GM18858 (cell line): ENCODE data around the gene IGF2R.
"Not testable (repeated sequence)": the region's sequence is repeated elsewhere in the genome, so short reads cannot be mapped to it uniquely, and the experiment has no call there.

ENCODE experiments used
- ATAC-seq: cut with Tn5 transposase; IDR thresholded peaks from one replicate; pipeline ENCODE4 v1.9.1; 2021; ENCODE audit not compliant: unreplicated experiment

The IGF2R gene

DNA sequence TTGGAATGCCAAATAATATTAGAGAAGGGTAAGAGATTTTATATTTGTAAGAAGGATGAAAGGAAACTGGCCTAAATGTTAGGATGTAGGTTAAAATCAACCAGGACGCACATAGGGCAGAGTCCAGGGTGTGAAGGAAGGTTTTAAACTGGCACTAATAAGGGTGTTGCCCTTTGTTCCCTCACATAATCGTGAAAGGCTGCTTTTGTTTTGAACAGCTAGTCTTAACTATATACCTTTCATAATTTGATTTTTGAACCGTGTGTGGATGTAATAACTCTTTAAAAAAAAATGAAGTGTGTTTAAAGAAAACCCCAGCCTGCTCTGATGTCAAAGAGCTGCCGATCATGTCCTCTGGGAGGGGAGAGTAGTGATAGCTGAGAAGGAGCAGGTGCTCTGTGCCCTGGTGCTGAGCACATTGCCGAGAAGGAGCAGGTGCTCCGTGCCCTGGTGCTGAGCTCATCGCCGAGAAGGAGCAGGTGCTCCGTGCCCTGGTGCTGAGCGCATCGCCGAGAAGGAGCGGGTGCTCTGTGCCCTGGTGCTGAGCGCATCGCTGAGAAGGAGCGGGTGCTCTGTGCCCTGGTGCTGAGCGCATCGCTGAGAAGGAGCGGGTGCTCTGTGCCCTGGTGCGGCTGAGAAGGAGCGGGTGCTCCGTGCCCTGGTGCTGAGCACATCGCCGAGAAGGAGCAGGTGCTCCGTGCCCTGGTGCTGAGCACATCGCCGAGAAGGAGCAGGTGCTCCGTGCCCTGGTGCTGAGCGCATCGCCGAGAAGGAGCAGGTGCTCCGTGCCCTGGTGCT, 121.8 kb downstream of the IGF2R start:
- not testable (repeated sequence) for ATAC-seq

DNA sequence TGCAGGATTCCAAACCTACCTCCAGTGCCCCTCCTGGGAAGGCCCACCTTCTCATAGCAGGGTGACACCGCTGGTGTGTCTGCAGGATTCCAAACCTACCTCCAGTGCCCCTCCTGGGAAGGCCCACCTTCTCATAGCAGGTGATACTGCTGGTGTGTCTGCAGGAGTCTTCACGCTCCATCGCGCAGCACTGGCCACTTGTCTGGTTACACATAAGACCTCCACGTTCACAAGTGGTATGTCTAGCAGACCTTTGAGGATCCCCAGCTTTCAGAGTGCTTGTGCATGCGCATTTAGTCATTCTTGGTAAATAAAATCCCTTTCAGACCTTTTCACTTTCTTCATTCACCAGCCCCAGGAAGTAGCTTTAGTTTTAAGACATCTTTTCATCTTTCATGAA, 123.3 kb downstream of the IGF2R start:
- ATAC-seq: not testable (repeated sequence)

DNA sequence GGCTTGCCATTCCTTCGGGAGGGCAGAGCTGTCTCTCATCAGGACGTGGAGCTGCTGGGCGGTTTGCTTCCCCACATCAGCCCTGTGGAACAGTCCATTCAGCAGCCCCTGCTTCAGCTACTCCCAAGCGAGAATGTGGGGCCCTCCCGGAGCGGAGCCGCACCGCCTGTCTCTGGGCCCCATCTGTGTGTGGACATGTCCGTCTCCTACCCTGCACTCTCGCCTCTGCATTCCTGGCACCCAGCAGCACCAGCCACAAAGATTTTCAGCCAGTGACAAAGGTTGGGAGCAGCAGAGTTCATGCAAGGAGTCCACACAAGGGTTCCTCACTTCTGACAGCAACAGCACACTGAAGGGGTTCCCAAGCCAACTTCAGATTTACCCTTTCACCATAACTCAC, 123.7 kb downstream of the IGF2R start:
- ATAC-seq: no peak

DNA sequence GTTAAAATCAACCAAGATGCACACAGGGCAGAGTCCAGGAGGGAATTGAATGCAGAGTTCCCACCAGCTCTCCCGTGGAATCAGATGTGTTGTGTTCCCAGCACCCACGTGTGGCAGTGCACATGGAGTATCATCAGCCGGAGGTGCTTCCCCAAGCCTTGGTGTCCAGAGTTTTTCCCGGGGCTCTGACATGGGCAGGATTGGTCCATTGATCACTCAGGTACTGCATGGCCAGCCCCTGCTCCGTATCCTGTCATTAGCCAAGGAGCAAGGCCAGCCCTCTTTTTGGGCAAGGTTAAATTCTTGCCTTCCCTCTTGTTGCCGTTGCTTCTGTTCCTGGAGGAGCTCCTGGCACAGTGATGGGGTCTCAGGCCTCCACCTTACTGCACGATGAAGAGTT, 124.2 kb downstream of the IGF2R start:
- ATAC-seq: no peak

DNA sequence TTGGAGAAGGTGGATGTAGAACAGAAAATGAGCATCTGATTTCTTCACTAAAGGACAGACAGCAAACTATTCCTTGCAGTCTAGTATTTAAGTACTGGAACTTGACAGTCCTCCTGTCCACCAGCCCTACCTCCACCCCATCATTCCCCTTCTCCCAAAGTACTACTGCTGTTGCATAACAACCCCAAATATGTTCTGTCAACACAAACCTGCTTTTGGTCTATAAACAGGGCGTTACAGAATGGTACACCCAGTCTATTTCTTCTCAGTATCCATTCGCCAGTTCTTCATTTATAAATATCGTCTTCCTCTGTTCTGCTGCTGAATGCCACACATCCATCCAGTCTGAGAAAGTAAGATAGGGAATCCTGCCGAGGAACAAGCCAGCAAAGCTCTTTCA, 125.1 kb downstream of the IGF2R start:
- no peak for ATAC-seq

DNA sequence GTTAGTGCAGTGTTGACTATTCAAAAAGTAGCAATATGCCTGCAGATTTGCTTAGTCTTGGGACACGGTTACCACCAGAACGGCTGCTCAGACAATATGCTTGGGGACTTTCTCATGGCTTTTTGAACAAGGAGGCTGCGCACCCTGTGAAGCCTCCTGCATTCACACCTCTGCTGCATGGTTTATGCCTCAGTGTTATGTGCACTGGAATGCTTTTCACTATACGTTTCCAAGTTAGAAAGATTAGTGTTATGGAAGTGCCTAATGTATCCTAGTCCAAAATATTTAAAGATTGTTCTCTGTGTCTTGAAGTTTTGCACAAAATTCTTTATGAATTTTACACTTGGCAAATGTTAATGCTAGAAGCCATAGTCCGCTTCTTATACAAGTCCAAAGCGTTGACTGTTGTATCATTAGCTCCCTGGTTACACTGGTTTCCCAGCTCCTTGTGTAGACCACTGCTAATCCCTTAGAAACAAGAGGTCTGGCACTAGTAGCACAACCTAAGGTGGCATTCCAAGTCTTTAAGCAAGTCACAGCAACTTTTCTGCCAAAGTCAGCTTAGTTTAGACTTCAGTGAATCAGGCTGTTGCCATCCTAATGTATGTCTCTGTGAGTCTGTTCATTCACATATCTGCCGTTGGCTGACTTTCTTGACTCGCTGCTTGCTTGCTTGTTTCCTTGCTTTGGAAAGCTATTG, 126.4 kb downstream of the IGF2R start:
- ATAC-seq: no peak

DNA sequence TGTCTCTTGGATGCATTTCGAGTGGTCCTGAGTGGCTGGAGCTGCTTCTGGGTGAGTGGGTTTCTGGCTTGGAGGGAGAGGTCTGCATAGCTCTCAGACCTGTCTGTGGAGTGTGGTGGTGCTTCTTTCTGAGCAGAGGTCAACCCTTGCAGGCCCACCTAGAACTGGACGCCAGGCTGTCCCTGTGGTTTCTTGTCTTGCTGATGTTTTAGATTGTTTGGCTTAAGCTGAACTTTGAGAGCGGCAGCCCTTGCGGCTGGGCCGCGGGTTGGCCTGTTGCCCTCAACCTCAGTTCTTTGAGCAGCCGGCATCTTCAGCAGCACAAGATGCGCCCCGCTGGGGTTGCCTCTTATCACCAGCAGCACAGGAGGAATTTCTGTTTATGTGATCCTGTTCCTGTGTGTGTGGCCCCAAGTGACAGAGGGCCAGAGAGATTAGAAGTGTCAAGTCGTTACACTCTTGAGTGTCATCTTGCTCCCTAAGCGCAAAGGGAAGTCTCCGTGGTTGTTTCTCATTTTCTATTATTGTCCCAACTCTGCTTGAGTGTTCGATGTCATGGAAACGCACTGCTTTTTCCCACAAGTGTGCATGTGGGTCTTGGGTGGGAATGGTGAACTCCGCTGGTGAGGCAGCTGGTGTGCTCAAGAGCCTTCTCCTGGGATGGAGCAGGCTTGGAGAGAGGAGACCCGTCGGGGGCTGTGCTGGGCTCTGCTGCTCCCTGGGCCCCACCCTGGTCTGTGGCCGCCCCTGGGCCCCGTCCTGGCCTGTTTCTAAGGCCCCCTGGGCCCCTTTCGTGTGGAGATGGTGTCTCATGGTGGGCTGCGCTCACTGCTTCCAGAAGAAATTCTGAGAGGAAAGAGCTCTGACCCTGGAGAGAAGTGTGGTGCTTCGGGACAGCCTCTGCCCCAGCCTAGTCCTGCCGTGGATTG, 132.7 kb downstream of the IGF2R start:
- no peak for ATAC-seq

DNA sequence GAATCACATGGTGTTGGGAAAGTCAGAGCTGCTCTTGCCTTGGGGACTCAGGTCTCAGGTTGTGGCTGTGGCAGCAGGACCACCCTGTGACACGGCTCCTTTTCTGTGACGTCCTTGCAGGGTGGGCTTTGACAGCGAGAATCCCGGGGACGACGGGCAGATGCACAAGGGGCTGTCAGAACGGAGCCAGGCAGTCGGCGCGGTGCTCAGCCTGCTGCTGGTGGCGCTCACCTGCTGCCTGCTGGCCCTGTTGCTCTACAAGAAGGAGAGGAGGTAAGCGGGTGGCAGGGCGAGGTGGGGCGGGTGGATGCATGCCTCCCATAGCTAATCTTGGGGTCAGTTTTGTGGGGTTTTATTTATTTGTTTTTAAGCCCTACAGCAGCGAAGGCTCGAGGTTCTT, 133.5 kb downstream of the IGF2R start:
- no peak for ATAC-seq

DNA sequence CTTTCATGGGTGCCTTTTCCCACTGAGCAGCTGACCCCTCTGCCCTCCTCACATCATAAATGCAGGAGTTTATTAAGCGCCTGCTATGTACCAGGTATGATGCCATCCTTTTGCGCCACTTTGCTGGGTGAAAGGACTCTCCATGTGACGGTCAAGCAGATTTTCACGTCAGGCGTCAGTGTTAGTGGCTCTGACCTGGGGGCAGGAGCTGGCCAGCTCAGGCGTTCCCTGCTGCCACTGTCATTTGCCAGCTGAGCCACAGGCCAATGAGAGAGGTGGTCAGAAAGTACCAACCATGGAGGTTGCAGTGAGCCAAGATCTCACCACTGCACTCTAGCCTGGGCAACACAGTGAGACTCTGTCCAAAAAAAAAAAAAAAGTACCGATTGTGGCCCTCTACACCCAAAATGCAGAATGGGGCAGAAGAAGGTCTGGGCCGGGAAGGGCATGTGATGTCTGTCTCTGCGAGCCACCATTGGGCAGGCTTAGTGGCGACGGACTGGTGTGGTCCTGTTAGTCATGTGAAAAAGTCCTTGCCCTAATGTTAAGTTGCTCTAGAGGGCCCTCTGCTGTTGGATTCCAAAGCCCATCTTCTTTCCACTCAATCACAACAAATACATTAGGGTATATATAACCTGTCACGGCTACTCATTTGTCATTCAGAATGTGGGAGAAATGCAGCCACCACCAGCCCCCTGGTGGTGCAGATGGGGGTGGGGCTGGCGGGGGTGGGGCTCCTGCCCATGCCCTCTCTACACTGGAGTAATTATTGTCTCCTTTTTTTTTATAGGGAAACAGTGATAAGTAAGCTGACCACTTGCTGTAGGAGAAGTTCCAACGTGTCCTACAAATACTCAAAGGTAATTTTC, 134.3 kb downstream of the IGF2R start:
- no peak for ATAC-seq

DNA sequence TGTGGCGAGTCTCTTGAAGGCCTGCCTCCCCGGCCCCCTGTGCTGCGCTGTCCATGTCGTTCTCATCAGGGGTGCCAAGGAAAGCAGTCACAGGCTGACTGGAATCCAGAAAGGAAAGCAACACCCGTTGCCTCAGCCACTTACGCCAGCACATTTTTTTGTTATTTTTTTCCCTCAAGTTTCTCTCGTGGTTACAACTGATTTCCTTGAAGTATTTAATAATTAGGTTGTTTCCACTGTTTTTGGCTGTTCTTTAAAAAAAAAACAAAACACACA, 134.9 kb downstream of the IGF2R start:
- ATAC-seq: no peak

DNA sequence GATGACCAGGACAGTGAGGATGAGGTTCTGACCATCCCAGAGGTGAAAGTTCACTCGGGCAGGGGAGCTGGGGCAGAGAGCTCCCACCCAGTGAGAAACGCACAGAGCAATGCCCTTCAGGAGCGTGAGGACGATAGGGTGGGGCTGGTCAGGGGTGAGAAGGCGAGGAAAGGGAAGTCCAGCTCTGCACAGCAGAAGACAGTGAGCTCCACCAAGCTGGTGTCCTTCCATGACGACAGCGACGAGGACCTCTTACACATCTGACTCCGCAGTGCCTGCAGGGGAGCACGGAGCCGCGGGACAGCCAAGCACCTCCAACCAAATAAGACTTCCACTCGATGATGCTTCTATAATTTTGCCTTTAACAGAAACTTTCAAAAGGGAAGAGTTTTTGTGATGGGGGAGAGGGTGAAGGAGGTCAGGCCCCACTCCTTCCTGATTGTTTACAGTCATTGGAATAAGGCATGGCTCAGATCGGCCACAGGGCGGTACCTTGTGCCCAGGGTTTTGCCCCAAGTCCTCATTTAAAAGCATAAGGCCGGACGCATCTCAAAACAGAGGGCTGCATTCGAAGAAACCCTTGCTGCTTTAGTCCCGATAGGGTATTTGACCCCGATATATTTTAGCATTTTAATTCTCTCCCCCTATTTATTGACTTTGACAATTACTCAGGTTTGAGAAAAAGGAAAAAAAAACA, 136.1 kb downstream of the IGF2R start:
- ATAC-seq: no peak

DNA sequence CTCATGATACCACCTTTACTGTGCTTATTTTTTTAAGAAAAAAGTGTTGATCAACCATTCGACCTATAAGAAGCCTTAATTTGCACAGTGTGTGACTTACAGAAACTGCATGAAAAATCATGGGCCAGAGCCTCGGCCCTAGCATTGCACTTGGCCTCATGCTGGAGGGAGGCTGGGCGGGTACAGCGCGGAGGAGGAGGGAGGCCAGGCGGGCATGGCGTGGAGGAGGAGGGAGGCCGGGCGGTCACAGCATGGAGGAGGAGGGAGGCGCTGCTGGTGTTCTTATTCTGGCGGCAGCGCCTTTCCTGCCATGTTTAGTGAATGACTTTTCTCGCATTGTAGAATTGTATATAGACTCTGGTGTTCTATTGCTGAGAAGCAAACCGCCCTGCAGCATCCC, 137.1 kb downstream of the IGF2R start:
- no peak for ATAC-seq

DNA sequence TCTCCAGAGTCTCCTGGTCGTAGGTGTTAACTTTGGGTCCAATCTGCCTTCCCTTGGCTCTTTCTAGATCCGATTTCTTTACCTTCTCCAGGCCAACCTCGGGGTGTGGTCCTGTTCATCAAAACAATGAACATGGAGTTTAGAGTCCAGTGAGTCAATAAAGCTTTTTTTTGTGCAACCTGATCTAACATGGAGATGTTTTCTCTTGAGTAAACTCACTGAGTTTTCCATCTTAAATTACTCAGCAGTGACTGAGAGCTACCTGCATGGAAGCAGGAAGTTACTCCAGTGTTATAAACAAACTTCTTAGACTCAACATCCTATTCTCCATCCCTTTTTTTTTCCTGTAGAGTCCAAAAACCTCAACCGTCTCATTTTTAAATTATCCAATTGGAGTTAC, 137.8 kb downstream of the IGF2R start:
- ATAC-seq: no peak

DNA sequence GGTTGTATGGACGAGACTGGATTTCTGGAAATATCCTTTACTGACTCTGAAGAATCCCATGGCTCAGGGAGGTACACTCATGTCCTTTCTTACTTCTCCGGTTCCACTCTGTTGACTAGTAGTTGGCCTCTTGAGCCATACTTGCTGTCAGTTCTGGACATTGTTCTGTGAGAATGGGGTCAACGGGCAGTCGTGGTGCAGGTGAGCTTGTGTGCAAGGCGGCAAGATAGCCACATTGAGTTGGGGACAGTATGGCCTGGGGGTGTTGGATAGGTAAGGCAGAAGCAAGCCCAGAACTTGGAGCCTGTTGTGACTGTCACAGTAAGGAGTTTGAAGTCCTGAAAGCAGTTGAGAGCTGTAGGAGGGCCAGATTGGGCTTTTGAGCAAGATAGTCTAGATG, 139.2 kb downstream of the IGF2R start:
- no peak for ATAC-seq

DNA sequence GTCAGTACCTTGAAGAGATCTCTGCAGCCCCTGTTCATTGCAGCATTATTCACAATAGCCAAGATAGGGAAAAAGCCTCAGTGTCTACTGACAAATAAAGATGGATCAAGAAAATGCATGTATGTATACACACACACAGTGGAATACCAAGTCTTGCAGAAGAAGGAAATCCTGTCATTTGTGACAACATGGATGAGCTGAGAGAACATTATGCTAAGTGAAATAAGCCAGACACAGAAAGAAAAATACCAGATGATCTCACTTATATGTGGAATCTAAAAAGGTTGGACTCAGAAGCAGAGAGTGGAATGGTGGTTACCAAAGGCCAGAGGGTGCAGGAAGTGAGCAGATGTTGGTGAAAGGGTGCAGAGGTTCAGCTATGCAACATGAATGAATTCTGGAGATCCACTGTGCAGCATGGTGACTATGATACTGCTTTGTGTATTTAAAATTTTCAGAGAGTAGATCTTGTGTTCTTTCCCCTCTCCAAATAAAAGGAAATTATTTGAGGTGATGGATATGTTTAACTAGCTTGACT, 141.8 kb downstream of the IGF2R start:
- ATAC-seq: no peak

DNA sequence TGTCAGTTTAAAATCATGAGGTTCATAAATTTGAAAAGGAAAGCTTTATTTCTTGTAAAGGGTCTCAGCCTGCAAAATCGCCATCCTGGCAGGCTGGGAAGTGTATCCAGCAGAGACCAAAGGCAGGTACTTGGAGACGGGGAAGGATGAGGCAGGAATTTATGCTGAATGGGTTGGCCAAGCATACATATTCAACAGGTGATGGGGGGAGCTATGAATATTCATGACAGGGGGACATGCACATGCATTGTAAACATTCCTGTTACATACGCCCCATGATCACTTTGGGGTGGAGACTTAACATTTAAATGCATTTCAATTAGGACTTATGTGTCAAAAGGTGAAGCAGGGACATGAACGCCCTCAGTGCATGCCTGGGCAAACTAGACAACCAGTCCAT, 142.9 kb downstream of the IGF2R start:
- ATAC-seq: no peak

DNA sequence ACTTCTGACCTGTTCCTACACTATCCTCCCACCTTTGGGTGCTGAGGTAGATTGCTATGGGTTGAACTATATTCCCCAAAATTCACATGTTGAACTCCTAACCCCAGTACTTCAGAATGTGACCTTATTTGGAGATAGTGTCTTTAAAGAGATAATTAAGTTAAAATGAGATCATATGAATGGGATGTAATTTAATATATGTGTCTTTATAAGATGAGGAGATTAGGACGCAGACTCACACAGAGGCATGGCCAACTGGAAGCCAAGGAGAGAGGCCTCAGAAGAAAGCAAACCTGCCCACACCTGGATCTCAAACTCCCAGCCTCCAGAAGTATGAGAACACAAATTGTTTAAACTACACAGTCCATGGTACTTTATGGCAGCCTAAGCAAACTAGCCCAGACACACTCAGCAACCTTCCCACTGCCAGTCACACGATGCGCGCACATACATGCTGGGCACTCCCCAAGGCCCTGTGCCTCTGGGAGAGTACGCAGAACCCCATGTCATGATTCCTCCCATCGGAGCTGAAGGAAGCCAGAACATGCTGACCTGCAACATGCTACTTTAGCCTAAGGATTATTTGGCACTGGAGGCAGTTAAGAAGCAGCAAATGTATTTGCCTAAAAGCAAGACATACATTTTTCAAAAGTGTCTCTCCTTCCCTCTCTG, 143.9 kb downstream of the IGF2R start:
- no peak for ATAC-seq

DNA sequence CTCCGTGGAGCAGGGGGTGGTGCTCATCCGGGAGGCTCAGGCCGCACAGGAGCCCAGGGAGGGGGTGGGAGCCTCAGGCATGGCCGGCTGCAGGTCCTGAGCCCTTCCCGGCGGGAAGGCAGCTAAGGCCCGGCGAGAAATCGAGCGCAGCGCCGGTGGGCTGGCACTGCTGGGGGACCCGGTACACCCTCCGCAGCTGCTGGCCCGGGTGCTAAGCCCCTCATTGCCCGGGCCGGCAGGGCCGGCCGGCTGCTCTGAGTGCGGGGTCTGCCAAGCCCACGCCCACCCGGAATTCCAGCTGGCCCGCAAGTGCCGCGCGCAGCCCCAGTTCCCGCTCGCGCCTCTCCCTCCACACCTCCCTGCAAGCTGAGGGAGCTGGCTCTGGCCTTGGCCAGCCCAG, 145.7 kb downstream of the IGF2R start:
- not testable (repeated sequence) for ATAC-seq

DNA sequence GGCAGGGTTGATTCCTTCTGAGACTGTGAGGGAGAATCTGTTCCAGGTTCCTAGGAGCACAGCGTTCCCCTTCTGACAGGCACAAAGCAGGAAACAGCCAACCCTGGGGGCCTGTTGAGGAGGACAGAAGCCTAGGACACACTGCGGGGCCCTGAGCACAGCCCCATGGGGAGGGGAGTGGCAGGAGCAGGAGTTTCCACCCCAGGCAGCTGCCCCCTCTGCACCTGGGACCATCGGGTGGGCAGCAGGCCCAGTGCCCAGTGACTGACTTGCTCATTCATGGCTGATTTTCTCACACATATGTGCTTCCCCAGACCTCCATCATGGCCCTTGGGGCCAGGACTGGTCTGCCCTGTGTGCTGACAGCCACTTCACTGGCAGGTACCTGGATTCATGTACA, 146.5 kb downstream of the IGF2R start:
- ATAC-seq: no peak
